Activated CD4-positive, alpha-beta T cell treated with anti-CD3 and anti-CD28 coated beads for 1 hour (primary cell): ENCODE results near the gene TM9SF4.

Source experiments
- DNase-seq: peaks from one replicate; pipeline ENCODE4 v3.0.0-alpha.2; 2020

Gene TM9SF4

GRCh38 chr20:32109392-32110172, at the start of gene TM9SF4:
TM9SF4 (plus strand) TSS chr20:32109714; CDS start chr20:32109741, 27 bp downstream.
- DNase-seq, result peak; percentile 82

GRCh38 chr20:32062776-32063170, 46.7 kb upstream of the TM9SF4 start:
- DNase-seq, result no peak

GRCh38 chr20:32063695-32064094, 45.8 kb upstream of the TM9SF4 start:
- no peak for DNase-seq

- no peak for DNase-seq
These were observed 44.8 kb upstream of the TM9SF4 start for GRCh38 chr20:32064667-32065066.

GRCh38 chr20:32067234-32067821, 42.2 kb upstream of the TM9SF4 start:
- DNase-seq, result no peak

GRCh38 chr20:32068174-32068573, 41.3 kb upstream of the TM9SF4 start:
- no peak for DNase-seq

GRCh38 chr20:32069711-32070110, 39.8 kb upstream of the TM9SF4 start:
- no peak for DNase-seq

- no peak for DNase-seq
These were observed 39.2 kb upstream of the TM9SF4 start for GRCh38 chr20:32070282-32070681.

GRCh38 chr20:32070690-32071213, 38.8 kb upstream of the TM9SF4 start:
- no peak for DNase-seq

GRCh38 chr20:32071395-32072167, 37.9 kb upstream of the TM9SF4 start:
- DNase-seq, result no peak

GRCh38 chr20:32072168-32072750, 37.3 kb upstream of the TM9SF4 start:
- no peak for DNase-seq

- DNase-seq, result no peak
These were observed 34.0 kb upstream of the TM9SF4 start for GRCh38 chr20:32075534-32075933.

- DNase-seq, result no peak
These were observed 32.3 kb upstream of the TM9SF4 start for GRCh38 chr20:32077190-32077589.

GRCh38 chr20:32078322-32078721, 31.2 kb upstream of the TM9SF4 start:
- no peak for DNase-seq

GRCh38 chr20:32078791-32079190, 30.7 kb upstream of the TM9SF4 start:
- DNase-seq, result no peak

- no peak for DNase-seq
These were observed 29.8 kb upstream of the TM9SF4 start for GRCh38 chr20:32079655-32080109.

- DNase-seq, result no peak
These were observed 28.7 kb upstream of the TM9SF4 start for GRCh38 chr20:32080783-32081182.

- no peak for DNase-seq
These were observed 26.0 kb upstream of the TM9SF4 start for GRCh38 chr20:32083469-32083868.

- no peak for DNase-seq
These were observed 22.4 kb upstream of the TM9SF4 start for GRCh38 chr20:32087070-32087469.

GRCh38 chr20:32088759-32089158, 20.8 kb upstream of the TM9SF4 start:
- DNase-seq, result no peak

- DNase-seq, result no peak
These were observed 19.7 kb upstream of the TM9SF4 start for GRCh38 chr20:32089637-32090362.

- DNase-seq, result peak; percentile 60
These were observed 17.6 kb upstream of the TM9SF4 start for GRCh38 chr20:32091888-32092346.
